Spinal cord (tissue), 10 donors: Measurements from ENCODE around the gene NEGR1. TPM values are rescaled to one million over a fixed set of nuclear protein-coding genes. Genes with fewer than 3 reads are reported as not detected.

Source experiments
- DNase-seq, 6 donors: peaks; one replicate each; pipeline versions ENCODE4 v3.0.0 to v3.0.0-alpha.2; 2013 to 2015; ENCODE audit warnings: low spot score in 6 of 6, low read depth in 4 of 6
- H3K27ac ChIP-seq: one replicate; pipeline ENCODE4 v1.5.1; 2013; ENCODE audit warnings: low read depth, low read length, control low read depth
- H3K27me3 ChIP-seq: one replicate; pipeline ENCODE4 v1.6.1; 2013; ENCODE audit warnings: low read length; ENCODE audit not compliant: control insufficient read depth, insufficient read depth
- H3K36me3 ChIP-seq: one replicate; pipeline ENCODE4 v1.6.1; 2013; ENCODE audit warnings: low read length; ENCODE audit not compliant: control insufficient read depth, insufficient read depth
- H3K4me1 ChIP-seq: one replicate; pipeline ENCODE4 v1.6.1; 2013; ENCODE audit warnings: low read length; ENCODE audit not compliant: control insufficient read depth, insufficient read depth
- H3K4me3 ChIP-seq: one replicate; pipeline ENCODE4 v1.5.1; 2013; ENCODE audit warnings: low read depth, low read length, control low read depth
- H3K9me3 ChIP-seq: one replicate; pipeline ENCODE4 v1.6.1; 2013; ENCODE audit warnings: low read length; ENCODE audit not compliant: control insufficient read depth, insufficient read depth
- WGBS: methylation state at CpG from one replicate; pipeline ENCODE4 v1.1.5; 2013; ENCODE audit warnings: missing lambda C conversion rate; ENCODE audit not compliant: insufficient coverage; 5-methylcytosine and 5-hydroxymethylcytosine counted together
- polyA plus RNA-seq, 2 donors: library from polyadenylated mRNA; unstranded; fragments of 120-200 nt; gene quantifications; one replicate each; pipeline ENCODE4 v1.2.1, GENCODE V29; 2013; ENCODE audit not compliant: insufficient read length in 2 of 2
- total RNA-seq, 2 donors: library from RNA; depleted of rRNA in 1 of 2; stranded (reverse); fragments of 120-200 nt in 1 of 2; fragments of >200 nt in 1 of 2; gene quantifications; one replicate each; pipeline versions ENCODE4 v1.2.3 to v1.2.4, GENCODE V29; 2013 to 2014
- donor health status: healthy.

The NEGR1 gene
- total and polyA plus RNA-seq, 4 donors, result 21.4 to 88.6 (median 72.8) TPM

- no peak overlapping the region for H3K27ac ChIP-seq
- no peaks in the 10 kb centered on the region for H3K27me3 ChIP-seq
- no peak for DNase-seq
- H3K4me1 ChIP-seq, result no peaks in the 10 kb centered on the region
- H3K4me3 ChIP-seq, result no peak overlapping the region
- H3K9me3 ChIP-seq, result no peaks in the 10 kb centered on the region
- no peaks in the 10 kb centered on the region for H3K36me3 ChIP-seq
Observed at GRCh38 chr1:71796006-71796405, 486.3 kb downstream of the NEGR1 start.

GRCh38 chr1:71792264-71792663 is 490.1 kb downstream of the NEGR1 start:
- Histone ChIP-seq H3K9me3 (no peaks in the 10 kb centered on the region), H3K27ac (no peak overlapping the region), H3K36me3 (no peaks in the 10 kb centered on the region), H3K27me3 (no peaks in the 10 kb centered on the region), H3K4me3 (no peak overlapping the region), H3K4me1 (no peaks in the 10 kb centered on the region)
- DNase-seq, result no peak
- no CpG with 5 or more reads among the region's 1 CpG for WGBS

GRCh38 chr1:71788113-71788512 is 494.2 kb downstream of the NEGR1 start:
- Histone ChIP-seq H3K9me3 (no peaks in the 10 kb centered on the region), H3K4me1 (peaks cover 3% of the 10 kb centered on the region), H3K27ac (no peak overlapping the region), H3K36me3 (no peaks in the 10 kb centered on the region), H3K27me3 (no peaks in the 10 kb centered on the region), H3K4me3 (no peak overlapping the region)
- WGBS, result no CpG with 5 or more reads among the region's 1 CpG
- DNase-seq, result no peak

- H3K9me3 ChIP-seq, result no peaks in the 10 kb centered on the region
- H3K4me3 ChIP-seq, result no peak overlapping the region
- no peak overlapping the region for H3K27ac ChIP-seq
- peak in 1 of 6 donors; percentile 70 for DNase-seq
- no CpG with 5 or more reads among the region's 1 CpG for WGBS
- no peaks in the 10 kb centered on the region for H3K36me3 ChIP-seq
- H3K4me1 ChIP-seq, result peaks cover 3% of the 10 kb centered on the region
- no peaks in the 10 kb centered on the region for H3K27me3 ChIP-seq
Observed at GRCh38 chr1:71787699-71788098, 494.6 kb downstream of the NEGR1 start.

- Histone ChIP-seq H3K36me3 (no peaks in the 10 kb centered on the region), H3K27me3 (no peaks in the 10 kb centered on the region), H3K27ac (no peak overlapping the region), H3K4me3 (no peak overlapping the region), H3K9me3 (no peaks in the 10 kb centered on the region), H3K4me1 (peaks cover 3% of the 10 kb centered on the region)
- DNase-seq, result no peak
- WGBS, result 100% methylated on average over 1 of the region's 1 CpG
Observed at GRCh38 chr1:71786218-71786617, 496.1 kb downstream of the NEGR1 start.

GRCh38 chr1:71785450-71785849 is 496.9 kb downstream of the NEGR1 start:
- peaks cover 3% of the 10 kb centered on the region for H3K4me1 ChIP-seq
- no peaks in the 10 kb centered on the region for H3K36me3 ChIP-seq
- H3K9me3 ChIP-seq, result no peaks in the 10 kb centered on the region
- peak in 4 of 6 donors; percentile 17 to 62 (median 44) for DNase-seq
- peak overlapping the region; percentile 12 for H3K27ac ChIP-seq
- H3K4me3 ChIP-seq, result no peak overlapping the region
- H3K27me3 ChIP-seq, result no peaks in the 10 kb centered on the region

GRCh38 chr1:71785000-71785399 is 497.3 kb downstream of the NEGR1 start:
- no peaks in the 10 kb centered on the region for H3K36me3 ChIP-seq
- peak in 2 of 6 donors; percentile 9 to 66 for DNase-seq
- H3K27me3 ChIP-seq, result no peaks in the 10 kb centered on the region
- peaks cover 3% of the 10 kb centered on the region for H3K4me1 ChIP-seq
- no peak overlapping the region for H3K27ac ChIP-seq
- H3K9me3 ChIP-seq, result no peaks in the 10 kb centered on the region
- H3K4me3 ChIP-seq, result no peak overlapping the region
- WGBS, result no CpG with 5 or more reads among the region's 3 CpGs

- no peak for DNase-seq
- no peak overlapping the region for H3K4me3 ChIP-seq
- H3K36me3 ChIP-seq, result no peaks in the 10 kb centered on the region
- H3K9me3 ChIP-seq, result no peaks in the 10 kb centered on the region
- H3K27ac ChIP-seq, result no peak overlapping the region
- peaks cover 3% of the 10 kb centered on the region for H3K4me1 ChIP-seq
- no peaks in the 10 kb centered on the region for H3K27me3 ChIP-seq
- no CpG with 5 or more reads among the region's 1 CpG for WGBS
Observed at GRCh38 chr1:71784241-71784640, 498.1 kb downstream of the NEGR1 start.

GRCh38 chr1:71783071-71783470 is 499.3 kb downstream of the NEGR1 start:
- Histone ChIP-seq H3K9me3 (no peaks in the 10 kb centered on the region), H3K4me1 (peaks cover 3% of the 10 kb centered on the region), H3K27ac (no peak overlapping the region), H3K36me3 (no peaks in the 10 kb centered on the region), H3K27me3 (no peaks in the 10 kb centered on the region), H3K4me3 (no peak overlapping the region)
- 100% methylated on average over 1 of the region's 2 CpGs for WGBS
- peak in 1 of 6 donors; percentile 38 for DNase-seq

GRCh38 chr1:71781450-71781849 is 500.9 kb downstream of the NEGR1 start:
- WGBS, result no CpG with 5 or more reads among the region's 4 CpGs
- Histone ChIP-seq H3K9me3 (no peaks in the 10 kb centered on the region), H3K27ac (no peak overlapping the region)

More at GRCh38 chr1:71781450-71781849, 500.9 kb downstream of the NEGR1 start:
- Histone ChIP-seq H3K27me3 (no peaks in the 10 kb centered on the region), H3K4me3 (no peak overlapping the region), H3K36me3 (no peaks in the 10 kb centered on the region), H3K4me1 (peaks cover 3% of the 10 kb centered on the region)
- DNase-seq, result no peak
